Ovary (tissue), 9 donors: Measurements from ENCODE around the gene RFFL. TPM values are rescaled to one million over a fixed set of nuclear protein-coding genes. Genes with fewer than 3 reads are reported as not detected.

ENCODE experiments used
- DNase-seq, 5 donors: peaks; one replicate each; pipeline ENCODE4 v3.0.0-alpha.2; 2019 to 2020
- H3K27ac ChIP-seq, 2 donors: fragments of 200-600 bp; one replicate each; pipeline versions ENCODE4 v1.5.1 to v1.8.0; 2019 to 2022
- H3K27me3 ChIP-seq: fragments of 200-600 bp; one replicate; pipeline ENCODE4 v1.8.0; 2022
- H3K36me3 ChIP-seq: fragments of 200-600 bp; sonication (generic); one replicate; pipeline ENCODE4 v1.5.1; 2019
- H3K4me1 ChIP-seq: one replicate; pipeline ENCODE4 v1.8.1; 2013; ENCODE audit warnings: mild to moderate bottlenecking, moderate library complexity; ENCODE audit not compliant: insufficient read depth
- H3K4me3 ChIP-seq: fragments of 200-600 bp; sonication (generic); one replicate; pipeline ENCODE4 v1.5.1; 2017
- H3K9me3 ChIP-seq, 2 donors: fragments of 200-600 bp in 1 of 2; sonication (generic) in 1 of 2; one replicate each; pipeline versions ENCODE4 v1.5.1 to v1.8.1; 2013 to 2019; ENCODE audit warnings: mild to moderate bottlenecking in 1 of 2, moderate library complexity in 1 of 2
- EP300 ChIP-seq: sonication (generic); formaldehyde crosslinking; IDR thresholded peaks from one replicate; pipeline ENCODE4 v1.6.1; 2017; ENCODE audit warnings: antibody characterized with exemption
- POLR2A ChIP-seq: fragments of 450-650 bp; IDR thresholded peaks from one replicate; pipeline ENCODE4 v1.6.1; 2017; ENCODE audit warnings: antibody characterized with exemption, mild to moderate bottlenecking, moderate library complexity
- WGBS, 3 donors: extraction: QIAGEN DNeasy Blood & Tissue Kit in 1 of 3; methylation state at CpG; one replicate each; pipeline versions ENCODE4 v1.1.5 to v1.1.7; 2013 to 2017; 5-methylcytosine and 5-hydroxymethylcytosine counted together
- intact Hi-C, 4 donors: fragments of 100-400 bp; cut with DNase I; formaldehyde crosslinking; loops; one replicate each; pipeline versions ENCODE4 v1.11.0 to v1.15.1; 2022 to 2023
- polyA plus RNA-seq, 2 donors: library from polyadenylated mRNA; stranded (reverse); fragments of 200-250 nt in 1 of 2; fragments of 350-450 nt in 1 of 2; fragmentation: Illumina TruSeq in 1 of 2; extraction: RNeasy Lipid Tissue Mini Kit (QIAGEN cat#74804) in 1 of 2; gene quantifications; one replicate each; pipeline ENCODE4 v1.2.3, GENCODE V29; 2013 to 2014
- total RNA-seq, 7 donors: library from RNA; depleted of rRNA in 2 of 7; stranded (reverse); fragments of >200 nt in 2 of 7; fragmentation: NEBNext Ultra II Directional in 3 of 7; extraction: Animal tissue kit (Norgen Biotek cat#: 25700) in 3 of 7; gene quantifications; one replicate each; pipeline versions ENCODE4 v1.1.0 to v1.2.4, GENCODE V29; 2016 to 2023
- TF ChIP-seq, protein P1 (sequence below), 3 donors: fragments of 450-650 bp in 2 of 3; fragments of 200-600 bp in 1 of 3; IDR thresholded peaks; one replicate each; pipeline versions ENCODE4 v1.5.1 to v1.8.0; 2016 to 2022; ENCODE audit warnings: antibody characterized with exemption in 3 of 3, mild to moderate bottlenecking in 1 of 3
- donor health status: DM: no; HTN: no; CAD: no; lungs with moderate emphysema.
- donor health status: DM: no; HTN: no; CAD: no.
- donor health status: Bipolar disorder and iron deficiency.
- donor health status: DM: yes; HTN: yes; CAD: no.
- donor health status: DM: no; HTN: no; CAD: no.
- donor health status: DM: yes; HTN: yes; CAD: no.

Gene RFFL
- total and polyA plus RNA-seq, 9 donors = 6.3 to 23.9 (median 18.5) TPM

DNA sequence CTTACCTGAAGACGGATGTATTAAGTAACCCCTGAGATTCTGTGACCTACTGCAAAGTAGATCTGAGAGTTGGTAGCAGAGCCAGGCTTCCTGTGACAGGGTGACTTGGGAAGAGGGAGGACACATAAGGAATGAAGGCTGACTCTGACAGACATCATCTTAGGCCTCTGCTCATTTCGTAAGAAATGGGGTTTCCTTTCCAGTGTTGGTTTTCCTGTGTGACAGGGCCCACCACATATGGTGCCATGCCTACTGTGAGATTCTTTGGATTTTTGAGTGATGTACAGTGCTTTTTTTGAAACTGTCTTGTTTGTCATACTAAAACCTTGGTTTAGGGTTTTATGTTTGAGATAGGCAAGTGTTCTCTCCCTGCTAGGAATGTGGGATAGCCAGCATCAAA is 70.5 kb downstream of the RFFL start:
- DNase-seq = no peak
- no peak overlapping the region for H3K4me3 ChIP-seq
- H3K4me1 ChIP-seq = peaks cover 6% of the 10 kb centered on the region
- intact Hi-C loops = loop anchor here in 1 of 4 donors (10.0 kb wide), 1 partner anchor 92 kb away; no protein-coding TSS in a partner anchor
- TF ChIP-seq EP300 (no peak), POLR2A (no peak)
- TF ChIP-seq, protein P1, sequence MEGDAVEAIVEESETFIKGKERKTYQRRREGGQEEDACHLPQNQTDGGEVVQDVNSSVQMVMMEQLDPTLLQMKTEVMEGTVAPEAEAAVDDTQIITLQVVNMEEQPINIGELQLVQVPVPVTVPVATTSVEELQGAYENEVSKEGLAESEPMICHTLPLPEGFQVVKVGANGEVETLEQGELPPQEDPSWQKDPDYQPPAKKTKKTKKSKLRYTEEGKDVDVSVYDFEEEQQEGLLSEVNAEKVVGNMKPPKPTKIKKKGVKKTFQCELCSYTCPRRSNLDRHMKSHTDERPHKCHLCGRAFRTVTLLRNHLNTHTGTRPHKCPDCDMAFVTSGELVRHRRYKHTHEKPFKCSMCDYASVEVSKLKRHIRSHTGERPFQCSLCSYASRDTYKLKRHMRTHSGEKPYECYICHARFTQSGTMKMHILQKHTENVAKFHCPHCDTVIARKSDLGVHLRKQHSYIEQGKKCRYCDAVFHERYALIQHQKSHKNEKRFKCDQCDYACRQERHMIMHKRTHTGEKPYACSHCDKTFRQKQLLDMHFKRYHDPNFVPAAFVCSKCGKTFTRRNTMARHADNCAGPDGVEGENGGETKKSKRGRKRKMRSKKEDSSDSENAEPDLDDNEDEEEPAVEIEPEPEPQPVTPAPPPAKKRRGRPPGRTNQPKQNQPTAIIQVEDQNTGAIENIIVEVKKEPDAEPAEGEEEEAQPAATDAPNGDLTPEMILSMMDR (IDR thresholded peaks at IDR 0.05) = no peak
- no peaks in the 10 kb centered on the region for H3K36me3 ChIP-seq
- no peaks in the 10 kb centered on the region for H3K9me3 ChIP-seq
- no peak overlapping the region for H3K27ac ChIP-seq
- H3K27me3 ChIP-seq = no peaks in the 10 kb centered on the region
- 59 to 79% (median 74%) methylated on average over 2 of the region's 2 CpGs for WGBS, 3 donors

- Histone ChIP-seq H3K9me3 (no peaks in the 10 kb centered on the region), H3K27me3 (no peaks in the 10 kb centered on the region), H3K4me3 (no peak overlapping the region), H3K27ac (no peak overlapping the region), H3K36me3 (no peaks in the 10 kb centered on the region), H3K4me1 (no peaks in the 10 kb centered on the region)
- intact Hi-C loops = loop anchor here in 1 of 4 donors (10.0 kb wide), 1 partner anchor 93 kb away; no protein-coding TSS in a partner anchor
- TF ChIP-seq EP300 = no peak
- TF ChIP-seq, protein P1 (IDR thresholded peaks at IDR 0.05) = no peak
- TF ChIP-seq POLR2A = no peak
- 87 to 98% (median 90%) methylated on average over 3 of the region's 3 CpGs for WGBS, 3 donors
- DNase-seq = no peak
Measured at GRCh38 chr17:34991606-34992005, 71.9 kb downstream of the RFFL start.

GRCh38 chr17:34990921-34991365 is 72.6 kb downstream of the RFFL start:
- Histone ChIP-seq H3K4me1 (no peaks in the 10 kb centered on the region), H3K27me3 (no peaks in the 10 kb centered on the region), H3K36me3 (no peaks in the 10 kb centered on the region), H3K9me3 (no peaks in the 10 kb centered on the region), H3K27ac (no peak overlapping the region), H3K4me3 (no peak overlapping the region)
- TF ChIP-seq POLR2A (no peak), EP300 (no peak)
- TF ChIP-seq, protein P1 (IDR thresholded peaks at IDR 0.05) = no peak
- no peak for DNase-seq
- intact Hi-C loops = loop anchor here in 1 of 4 donors (10.0 kb wide), 1 partner anchor 94 kb away; no protein-coding TSS in a partner anchor
- 56 to 59% (median 58%) methylated on average over 6 of the region's 6 CpGs for WGBS, 3 donors

DNA sequence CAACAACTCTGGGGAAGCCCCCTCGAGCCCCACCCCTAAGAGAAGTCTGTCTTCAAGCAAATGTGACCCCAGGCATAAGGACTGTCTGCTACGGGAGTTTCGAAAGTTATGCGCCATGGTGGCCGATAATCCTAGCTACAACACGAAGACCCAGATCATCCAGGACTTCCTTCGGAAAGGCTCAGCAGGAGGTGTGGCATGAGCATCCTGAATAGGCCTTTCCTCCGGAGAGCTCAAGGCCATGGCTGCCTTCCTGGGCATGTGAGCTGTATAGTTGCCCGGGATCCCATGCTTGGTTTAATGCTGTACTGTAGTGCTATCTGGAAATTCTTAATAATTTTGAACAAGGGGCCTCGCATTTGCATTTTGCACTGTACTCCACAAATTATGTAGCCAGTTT is 74.0 kb downstream of the RFFL start:
- H3K36me3 ChIP-seq = no peaks in the 10 kb centered on the region
- no peak overlapping the region for H3K4me3 ChIP-seq
- WGBS, 3 donors = 83 to 90% (median 85%) methylated on average over 10 of the region's 10 CpGs
- TF ChIP-seq, protein P1 (IDR thresholded peaks at IDR 0.05) = no peak
- no peak for DNase-seq
- H3K27me3 ChIP-seq = no peaks in the 10 kb centered on the region
- no peaks in the 10 kb centered on the region for H3K4me1 ChIP-seq
- no peaks in the 10 kb centered on the region for H3K9me3 ChIP-seq
- no peak overlapping the region for H3K27ac ChIP-seq
- intact Hi-C loops = loop anchor here in 1 of 4 donors (10.0 kb wide), 1 partner anchor 95 kb away; no protein-coding TSS in a partner anchor
